Activated effector memory CD4-positive, alpha-beta T cell treated with Interleukin-2 at 50 U/mL for 16 hours (primary cell): ENCODE results near the gene AJUBA.

ENCODE experiments used
- DNase-seq: peaks from one replicate; pipeline ENCODE4 v3.0.0-alpha.2; 2020

AJUBA gene

DNA sequence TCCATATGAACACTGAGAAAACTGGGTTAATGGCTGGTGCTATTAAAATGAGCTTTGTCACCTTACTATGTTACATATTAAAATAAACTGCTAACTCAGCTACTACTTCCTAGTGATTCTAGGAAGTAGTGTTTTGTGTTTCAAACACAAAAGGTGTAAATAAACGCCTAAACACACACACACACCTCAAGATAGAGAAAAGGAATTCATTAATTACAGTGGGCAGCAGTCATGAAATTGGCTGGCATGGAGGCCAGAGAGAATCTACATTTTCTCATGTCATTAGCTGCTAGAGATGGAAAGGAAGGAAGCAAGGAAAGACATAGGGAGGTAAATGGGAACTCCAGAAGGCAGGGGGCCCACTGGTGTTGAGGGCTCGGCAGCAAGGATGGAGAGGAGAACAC is 52.4 kb downstream of the AJUBA start:
- DNase-seq, result no peak

DNA sequence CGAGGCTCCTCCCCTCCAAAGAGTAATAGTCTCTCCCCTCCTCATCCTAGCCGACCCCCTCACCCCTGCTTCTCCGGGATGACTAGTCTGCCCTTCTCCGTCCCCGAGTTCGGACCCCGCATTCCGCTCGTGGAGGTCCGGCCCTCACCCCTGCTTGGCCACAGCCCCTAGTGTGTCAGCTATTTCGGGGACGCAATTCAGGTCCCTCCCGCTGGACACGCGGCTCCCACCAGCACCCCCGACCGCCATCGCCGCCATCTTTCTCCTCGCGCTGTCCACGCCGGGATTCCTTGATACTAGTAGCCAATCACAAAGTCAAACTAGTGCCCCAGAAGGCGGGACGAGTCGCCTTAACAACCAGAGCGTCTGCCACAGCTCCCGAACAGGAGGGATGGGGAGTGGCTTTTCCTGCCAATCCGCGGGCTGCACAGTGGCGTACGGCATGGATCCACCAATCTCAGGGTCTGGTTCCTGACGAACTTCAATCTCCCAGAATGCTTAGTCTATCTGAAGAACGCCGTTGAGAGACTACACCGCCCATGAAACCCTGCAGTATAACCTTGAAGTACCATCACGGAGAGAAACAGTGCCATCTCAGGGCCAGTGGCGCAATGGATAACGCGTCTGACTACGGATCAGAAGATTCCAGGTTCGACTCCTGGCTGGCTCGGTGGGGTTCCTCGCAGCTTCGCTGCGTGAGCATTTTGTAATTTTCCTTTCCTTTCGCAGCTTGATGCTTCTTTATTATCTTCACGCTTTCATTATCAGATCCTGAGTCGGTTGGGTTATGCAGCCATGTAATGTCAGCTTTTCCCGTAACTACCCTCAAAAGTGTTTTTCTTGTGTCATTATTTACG is 53.0 kb downstream of the AJUBA start, which contains the start of gene PRMT5:
Gene PRMT5, minus strand, starts transcription at position 273 of the 857 bp plus-strand sequence. Its CDS starts 15 bp downstream, at position 258.
- peak; percentile 92 for DNase-seq

DNA sequence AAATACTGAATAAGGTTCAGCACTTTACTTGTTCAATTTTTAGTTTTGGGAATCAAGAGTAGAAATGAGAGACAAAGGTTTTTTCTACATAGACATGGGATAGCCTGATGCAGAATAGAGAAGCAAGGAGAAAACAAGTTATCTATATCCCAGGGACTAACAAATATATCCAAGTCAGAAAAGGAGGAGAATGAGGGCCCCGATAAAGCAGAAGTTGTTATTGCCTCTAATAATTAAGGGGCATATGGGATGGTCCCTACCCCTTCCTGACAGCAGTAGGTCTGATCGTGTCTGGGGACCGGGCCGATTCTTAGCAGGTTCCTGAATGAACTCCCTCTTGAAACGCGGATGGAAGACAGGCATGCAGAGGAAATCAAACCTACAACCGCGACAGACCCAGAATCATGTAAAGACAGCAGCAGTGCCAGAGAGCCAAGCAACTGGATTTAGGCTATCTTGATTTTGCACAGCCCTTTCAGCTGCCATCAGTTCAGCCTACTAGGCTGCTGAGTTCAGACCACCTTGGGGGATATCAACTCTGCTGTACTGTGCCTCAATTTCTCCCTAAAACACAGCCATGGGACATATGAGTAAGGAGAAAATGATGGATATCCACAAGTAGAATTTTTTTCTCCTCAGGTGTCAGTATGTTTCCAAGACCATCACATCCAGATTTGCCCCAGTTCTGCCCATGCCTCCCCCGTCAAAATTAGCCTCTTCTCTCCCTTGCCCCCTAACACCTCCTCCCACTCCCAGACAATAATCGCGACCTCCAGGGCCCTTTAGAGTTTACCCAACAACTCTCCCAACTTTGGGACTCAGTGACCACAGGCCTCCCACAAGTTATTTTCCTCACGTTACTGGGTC is 53.9 kb downstream of the AJUBA start:
- no peak for DNase-seq

DNA sequence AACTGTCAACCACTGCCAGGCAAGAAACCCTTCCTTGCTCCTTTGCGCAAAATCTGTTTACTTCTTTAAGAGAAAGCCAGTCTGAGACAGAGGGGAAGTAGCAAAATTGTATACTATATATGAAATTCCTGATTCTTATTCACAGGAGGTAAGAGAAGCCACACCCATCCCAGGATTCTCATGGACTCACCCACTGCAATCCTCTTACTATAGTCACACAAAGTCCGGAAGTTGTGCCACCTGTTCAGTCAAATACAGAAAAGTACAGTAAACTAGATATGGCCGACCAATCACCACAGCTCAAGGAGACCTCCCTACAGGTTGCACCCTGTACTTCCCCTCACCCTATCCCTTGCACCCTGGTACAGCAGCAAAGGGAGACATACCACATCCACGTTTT is 56.0 kb downstream of the AJUBA start:
- no peak for DNase-seq

DNA sequence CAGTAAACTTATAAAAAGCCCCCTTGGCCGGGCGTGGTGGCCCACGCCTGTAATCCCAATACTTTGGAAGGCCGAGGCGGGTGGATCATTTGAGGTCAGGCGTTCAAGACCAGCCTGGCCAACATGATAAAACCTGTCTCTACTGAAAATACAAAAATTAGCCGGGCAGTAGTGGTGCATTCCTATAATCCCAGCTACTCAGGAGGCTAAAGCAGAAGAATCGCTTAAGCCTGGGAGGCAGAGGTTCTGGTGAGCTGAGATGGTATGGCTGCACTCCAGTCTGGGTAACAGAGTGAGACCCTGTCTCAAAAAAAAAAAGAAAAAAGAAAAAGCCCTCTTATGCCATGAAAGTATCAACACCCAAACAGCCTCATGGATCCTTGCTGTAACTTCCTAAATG is 56.8 kb downstream of the AJUBA start:
- no peak for DNase-seq

DNA sequence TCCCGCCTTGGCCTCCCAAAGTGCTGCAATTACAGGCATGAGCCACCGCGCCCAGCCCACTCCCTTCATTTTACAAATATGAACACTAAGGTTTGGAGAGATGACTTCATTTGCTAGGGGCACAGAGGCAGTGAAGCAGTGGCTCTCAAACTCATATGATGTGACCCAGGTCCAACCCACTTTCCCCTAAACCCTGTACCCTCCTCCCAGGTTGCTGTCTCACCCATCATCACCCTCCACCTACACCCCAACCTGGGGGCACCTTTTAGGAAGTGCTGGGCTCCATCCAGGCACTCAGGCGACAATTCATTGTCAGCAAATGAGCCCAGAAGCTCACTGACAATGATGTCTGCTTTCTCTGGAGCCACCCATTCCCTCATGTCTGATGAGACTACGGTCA is 58.6 kb downstream of the AJUBA start:
- DNase-seq, result no peak

DNA sequence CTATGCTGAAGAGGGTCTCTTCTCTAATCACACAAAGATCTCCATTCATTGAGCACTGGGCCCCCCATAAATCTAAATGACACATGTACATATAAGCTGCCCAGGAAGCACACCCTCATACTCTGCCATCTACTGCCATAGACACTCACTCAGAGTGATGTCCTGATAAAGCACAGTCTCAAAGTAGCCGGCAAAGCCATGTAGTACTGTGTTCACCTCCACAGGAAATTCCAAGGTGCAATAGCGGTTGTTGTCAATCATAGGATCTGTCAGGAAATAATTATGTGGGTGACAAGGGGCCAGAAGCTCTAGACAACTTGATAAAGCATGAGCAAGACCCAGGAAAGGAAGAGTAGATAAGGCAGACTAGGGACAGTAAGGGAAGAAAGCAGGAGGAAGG is 60.1 kb downstream of the AJUBA start:
- no peak for DNase-seq
